Astrocyte of the hippocampus (primary cell): ENCODE results near the gene HELZ2.
A peak's percentile ranks its signal among the peaks of the same experiment; 100 is the strongest.
"Not testable (repeated sequence)": the region's sequence is repeated elsewhere in the genome, so short reads cannot be mapped to it uniquely, and the experiment has no call there.

Experiments used
- DNase-seq: peaks from one replicate; pipeline ENCODE4 v3.0.0; 2011; ENCODE audit warnings: low read depth, low spot score

HELZ2 gene, protein sequence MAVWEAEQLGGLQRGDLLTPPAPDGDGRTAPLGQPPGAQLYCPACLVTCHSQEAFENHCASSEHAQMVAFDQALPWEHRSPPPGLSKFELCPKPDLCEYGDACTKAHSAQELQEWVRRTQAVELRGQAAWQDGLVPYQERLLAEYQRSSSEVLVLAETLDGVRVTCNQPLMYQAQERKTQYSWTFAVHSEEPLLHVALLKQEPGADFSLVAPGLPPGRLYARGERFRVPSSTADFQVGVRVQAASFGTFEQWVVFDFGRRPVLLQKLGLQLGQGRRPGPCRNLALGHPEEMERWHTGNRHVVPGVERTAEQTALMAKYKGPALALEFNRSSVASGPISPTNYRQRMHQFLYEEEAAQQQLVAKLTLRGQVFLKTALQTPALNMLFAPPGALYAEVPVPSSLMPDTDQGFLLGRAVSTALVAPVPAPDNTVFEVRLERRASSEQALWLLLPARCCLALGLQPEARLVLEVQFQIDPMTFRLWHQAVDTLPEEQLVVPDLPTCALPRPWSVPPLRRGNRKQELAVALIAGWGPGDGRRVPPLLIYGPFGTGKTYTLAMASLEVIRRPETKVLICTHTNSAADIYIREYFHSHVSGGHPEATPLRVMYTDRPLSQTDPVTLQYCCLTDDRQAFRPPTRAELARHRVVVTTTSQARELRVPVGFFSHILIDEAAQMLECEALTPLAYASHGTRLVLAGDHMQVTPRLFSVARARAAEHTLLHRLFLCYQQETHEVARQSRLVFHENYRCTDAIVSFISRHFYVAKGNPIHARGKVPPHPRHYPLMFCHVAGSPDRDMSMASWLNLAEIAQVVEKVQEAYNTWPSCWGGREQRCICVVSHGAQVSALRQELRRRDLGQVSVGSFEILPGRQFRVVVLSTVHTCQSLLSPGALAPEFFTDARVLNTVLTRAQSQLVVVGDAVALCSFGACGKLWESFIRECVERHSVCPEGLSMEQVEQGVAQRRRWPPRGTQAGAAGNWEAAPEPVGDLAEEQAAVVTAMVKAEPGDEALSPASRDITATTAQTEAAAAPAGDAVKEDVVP (N-terminal part only)

DNA sequence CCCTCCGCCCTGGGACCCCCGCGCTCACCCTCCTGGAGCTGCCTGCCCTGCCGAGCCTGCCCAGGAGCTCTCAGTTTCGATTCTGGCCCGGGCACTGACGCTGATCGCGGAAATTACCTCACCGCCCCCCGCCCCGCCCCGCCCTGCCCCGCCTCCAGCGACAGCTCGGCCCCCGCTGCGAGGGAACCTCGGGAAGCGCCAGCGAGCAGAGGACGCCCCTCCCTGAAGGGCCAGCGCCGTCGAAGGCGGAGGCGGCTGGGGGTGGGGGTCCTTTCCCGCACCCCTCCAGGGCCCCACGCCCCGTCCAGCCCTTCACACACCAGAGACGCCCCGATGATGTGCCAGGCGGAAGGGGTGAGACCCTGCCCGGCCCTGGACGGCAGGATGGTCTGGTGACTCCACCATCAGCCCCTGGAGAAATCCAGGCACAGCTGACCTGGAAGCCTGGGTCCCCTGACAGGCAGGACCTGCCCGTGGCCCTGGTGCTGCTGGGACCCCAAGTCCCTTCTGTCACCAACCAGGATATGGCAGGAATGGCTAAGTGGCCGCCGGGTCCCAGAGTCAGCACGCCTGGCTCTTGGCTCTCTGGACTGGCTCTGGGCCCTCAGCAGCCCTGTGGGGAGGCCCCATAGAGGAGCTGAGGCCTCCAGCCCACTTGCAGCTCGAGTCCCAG is at the start of gene HELZ2:
HELZ2 (minus strand) TSS at position 84 of the 673 bp plus-strand sequence. CDS start 1,854 bp downstream, outside the sequence.
- DNase-seq = peak; percentile 84

DNA sequence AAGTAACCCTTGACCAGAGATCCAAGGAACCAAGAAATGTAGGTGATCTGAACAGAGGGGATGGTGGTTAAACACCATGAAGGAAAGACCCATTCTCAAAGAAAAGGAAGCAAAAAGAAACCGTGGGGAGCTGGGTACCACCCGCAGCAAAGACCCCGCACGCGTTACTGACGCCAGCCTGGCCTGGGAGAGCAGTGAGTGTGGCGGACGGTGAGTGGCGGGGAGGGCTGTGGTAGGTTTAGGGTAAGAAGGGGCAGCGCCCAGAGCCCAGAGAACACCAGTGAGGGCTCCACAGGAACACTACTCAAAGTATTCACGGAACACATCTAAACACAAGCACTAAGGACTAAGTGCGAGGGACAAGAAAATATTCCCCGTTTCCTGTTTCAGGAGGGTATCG is 48.7 kb upstream of the HELZ2 start:
- DNase-seq = no peak

DNA sequence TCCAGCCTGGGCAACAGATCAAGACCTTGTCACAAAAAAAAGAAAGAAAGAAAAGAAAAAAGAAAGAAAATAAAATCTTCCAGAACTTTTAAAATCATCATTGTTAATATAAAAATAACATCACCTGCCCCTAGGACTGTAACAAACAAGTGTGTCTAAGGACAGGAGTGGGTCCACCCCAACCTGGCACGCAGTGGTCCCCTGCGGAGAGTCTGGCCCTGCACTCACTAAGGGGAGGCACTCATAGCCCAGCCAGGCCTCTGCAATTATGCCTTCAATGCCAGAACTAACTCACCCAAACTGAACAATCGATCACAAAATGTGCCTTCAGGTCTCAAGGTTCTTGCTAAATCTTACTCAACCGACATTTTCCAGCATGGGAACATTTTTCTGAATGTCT is 48.1 kb upstream of the HELZ2 start:
- no peak for DNase-seq

DNA sequence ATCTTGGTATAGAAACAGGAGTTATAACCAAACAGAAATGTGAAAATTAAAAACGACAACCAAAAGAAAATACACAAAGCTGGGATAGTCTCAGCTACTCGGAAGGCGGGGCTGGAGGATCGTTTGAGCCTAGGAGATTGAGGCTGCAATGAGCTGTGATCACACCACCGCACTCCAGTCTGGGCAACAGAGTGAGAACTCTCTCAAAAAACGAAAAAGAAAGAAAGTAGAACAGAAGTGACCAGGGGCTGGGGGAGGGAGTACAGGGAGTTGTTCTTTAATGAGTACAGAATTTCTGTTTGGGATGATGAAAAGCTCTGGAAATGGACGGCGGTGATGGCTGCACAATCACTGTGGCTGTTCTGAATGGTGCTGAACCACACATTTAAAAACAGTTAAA is 47.0 kb upstream of the HELZ2 start:
- DNase-seq = no peak

DNA sequence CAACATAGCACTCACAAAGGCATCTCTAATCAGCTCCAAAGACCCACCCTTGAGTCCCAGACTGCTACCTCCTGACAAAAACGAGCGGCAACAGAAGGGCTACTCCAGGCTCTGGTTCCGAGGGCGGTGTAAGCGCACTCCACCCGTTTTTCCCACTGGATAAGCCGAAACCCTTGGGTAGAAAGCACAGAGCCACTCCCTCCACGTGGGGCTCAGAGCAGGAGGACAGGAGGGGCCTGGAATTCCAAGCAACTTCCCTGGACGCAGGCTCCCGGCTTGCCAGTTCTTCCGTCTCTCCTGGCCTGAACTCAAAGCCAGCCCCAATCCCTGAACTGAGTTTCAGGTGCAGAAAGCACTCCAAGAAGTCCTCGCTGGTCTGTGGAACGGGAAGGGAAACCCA is 45.5 kb upstream of the HELZ2 start:
- DNase-seq = no peak

DNA sequence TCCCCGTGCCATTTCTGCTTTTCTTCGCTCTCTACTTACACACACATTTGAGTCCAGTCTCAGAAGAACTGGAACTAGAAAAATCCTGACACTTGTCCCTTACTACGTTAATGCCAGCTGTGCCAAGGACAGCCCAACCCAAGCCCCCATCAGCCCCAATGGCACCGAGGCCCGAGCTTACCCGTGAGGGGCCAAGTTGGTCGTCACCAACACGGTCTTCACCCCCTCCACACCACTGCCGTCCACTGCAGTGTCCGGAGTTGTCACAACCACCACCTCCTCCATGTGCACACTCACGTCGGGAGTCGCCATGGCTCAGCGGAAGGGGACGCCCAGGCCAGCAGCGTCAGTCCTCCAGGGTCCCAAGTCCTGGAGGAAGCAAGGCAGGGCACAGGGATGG is 45.0 kb upstream of the HELZ2 start:
- no peak for DNase-seq

DNA sequence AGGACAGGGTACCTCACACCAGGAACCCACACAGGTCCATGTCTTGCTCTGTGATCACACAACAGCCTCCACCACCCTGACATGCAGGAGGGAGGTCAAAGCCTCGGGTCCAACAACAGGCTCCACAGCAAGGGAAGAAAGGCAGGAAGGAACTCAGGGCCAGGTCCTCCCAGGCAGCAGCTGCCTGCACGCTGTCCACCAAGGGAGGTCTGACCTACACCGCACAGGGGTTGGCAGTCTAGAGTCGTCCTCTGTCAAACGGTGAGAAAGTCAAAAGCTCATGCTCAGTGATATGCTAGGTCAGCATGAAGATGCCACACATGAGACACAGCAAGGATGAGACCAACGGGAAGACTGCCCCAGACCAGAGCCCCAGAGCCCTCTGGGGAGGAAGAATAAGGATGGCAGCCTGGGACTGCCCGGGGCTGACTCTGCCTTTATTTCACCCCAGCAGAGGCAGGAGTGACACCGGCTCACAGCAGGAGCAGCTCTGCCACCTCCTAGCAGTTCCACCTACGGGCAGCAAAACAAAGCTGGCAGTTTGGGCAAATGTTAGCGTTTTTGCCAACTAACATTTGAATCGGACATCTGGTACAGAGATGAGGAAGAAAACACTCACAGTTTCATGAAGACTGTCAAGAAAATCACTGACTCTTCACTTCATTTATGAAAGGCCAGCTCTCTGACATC is 44.4 kb upstream of the HELZ2 start:
- no peak for DNase-seq

DNA sequence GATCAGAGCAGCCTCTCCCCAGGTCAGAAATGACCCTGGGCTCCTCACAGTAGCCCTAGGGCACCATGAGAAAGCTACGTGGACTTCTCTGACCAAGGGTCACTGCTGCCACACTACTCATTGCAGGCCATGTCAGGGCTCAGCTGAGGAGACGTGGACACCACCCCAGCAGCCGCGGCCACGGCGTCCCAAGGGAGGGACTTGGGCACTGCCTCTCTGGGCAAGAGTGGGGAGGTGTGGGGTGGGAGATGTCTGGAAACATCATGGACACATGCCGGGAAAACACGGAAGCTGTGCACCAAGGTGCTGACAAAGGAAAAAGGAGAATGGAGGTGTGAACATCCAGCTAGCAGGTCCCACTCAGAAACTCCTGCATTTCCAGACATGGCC is 43.8 kb upstream of the HELZ2 start:
- DNase-seq = no peak

DNA sequence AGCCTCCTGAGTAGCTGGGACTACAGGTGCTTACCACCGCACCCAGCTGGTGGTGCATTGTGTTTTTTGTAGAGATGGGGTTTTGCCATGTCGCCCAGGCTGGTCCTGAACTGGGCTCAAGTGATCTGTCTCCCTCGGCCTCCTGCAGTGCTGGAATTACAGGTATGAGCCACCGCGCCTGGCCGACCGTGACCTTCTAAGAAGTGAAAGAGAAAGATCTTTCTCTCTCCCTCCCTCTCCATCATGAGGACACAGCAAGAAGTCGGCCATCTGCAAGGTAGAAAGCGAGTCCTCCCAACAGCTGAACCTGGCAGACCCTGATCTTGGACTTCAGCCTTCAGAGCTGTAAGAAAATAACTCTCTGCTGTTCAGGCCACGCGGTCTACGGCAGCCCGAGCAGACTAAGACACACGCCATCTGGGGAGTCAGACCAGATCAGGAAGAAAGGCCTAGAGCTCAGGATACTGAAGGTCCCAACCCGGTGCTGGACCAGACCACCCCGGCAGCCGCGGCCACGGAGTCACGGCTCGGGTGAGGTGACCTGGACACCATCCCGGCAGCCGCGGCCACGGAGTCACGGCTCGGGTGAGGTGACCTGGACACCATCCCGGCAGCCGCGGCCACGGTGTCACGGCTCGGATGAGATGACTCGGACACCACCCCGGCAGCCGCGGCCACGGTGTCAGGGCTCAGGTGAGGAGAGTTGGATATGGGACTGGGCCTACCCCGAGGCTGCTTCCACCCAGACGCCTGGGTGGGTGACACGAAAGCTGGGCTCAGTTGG is 43.2 kb upstream of the HELZ2 start:
- no peak for DNase-seq

DNA sequence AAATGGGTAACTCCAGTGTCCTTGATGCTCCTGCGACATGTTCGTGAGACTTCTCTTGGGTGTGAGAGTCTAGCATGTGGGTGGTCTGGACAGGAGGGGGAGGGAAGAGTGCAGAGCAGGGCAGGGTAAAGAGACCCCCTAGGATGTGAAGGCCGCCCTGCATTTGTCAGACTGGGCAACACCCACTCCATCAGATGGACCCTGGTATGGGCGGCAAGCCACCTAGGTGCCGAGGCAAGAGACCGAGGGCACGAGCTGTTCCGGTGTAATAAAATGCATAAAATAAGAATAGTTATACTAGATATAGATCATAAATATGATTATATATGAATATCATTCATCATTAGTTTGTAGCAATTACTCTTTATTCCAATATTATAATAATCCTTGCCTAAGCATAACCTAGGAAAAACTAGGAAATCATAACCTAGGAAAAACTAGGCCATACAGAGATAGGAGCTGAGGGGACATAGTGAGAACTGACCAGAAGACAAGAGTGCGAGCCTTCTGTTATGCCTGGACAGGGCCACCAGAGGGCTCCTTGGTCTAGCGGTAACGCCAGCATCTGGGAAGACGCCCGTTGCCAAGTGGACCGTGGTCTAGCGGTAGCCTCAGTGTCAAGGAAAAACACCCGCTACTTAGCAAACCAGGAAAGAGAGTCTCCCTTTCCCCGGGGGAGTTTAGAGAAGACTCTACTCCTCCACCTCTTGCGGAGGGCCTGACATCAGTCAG is 40.0 kb upstream of the HELZ2 start:
- DNase-seq = not testable (repeated sequence)

DNA sequence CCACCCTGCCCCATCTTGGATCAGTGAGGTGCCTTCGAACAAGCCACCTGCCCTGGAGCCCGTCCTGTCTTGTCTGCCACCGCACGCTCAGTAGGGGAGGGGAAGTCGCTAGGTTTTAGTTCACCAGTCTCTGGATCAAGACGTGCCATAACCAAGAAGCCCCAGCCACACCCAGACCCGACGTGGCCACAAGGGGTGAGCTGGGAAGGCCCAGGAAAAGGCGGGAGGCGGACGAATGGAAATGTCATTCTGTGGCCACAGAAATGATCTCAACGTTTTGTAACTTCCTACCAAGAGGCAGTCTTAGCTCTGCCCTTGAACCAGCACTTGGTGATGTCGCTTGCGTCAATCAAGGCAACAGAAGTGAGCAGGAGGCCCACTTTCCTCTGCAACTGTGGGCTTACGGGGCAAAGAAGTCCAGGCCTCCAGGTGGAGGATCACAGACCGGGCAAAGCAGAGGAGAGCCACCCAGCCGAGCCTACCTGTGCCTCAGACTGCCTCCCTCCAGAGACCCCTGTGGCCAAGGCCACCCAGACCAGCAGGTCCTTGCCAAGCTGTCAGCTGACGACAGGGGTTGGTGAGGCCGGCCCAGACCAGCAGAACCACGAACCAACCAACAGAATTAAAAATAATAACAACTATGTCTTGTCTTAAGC is 38.4 kb upstream of the HELZ2 start:
- peak; percentile 29 for DNase-seq

DNA sequence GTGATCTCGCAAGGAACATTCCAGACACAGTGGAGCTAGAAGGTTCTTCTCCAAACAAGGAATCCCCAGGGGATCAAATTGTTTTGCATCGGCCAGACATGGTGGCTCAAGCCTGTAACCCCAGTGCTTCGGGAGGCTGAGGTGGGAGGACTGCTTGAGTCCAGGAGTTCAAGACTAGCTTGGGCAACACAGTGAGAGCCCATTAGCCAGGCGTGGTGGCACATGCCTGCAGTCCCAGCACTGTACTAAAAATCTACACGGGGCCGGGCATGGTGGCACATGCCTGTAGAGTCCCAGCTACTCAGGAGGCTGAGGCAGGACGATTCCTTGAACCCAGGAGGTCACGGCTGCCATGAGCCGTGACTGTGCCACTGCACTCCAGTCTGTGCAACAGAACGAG is 37.6 kb upstream of the HELZ2 start:
- no peak for DNase-seq

DNA sequence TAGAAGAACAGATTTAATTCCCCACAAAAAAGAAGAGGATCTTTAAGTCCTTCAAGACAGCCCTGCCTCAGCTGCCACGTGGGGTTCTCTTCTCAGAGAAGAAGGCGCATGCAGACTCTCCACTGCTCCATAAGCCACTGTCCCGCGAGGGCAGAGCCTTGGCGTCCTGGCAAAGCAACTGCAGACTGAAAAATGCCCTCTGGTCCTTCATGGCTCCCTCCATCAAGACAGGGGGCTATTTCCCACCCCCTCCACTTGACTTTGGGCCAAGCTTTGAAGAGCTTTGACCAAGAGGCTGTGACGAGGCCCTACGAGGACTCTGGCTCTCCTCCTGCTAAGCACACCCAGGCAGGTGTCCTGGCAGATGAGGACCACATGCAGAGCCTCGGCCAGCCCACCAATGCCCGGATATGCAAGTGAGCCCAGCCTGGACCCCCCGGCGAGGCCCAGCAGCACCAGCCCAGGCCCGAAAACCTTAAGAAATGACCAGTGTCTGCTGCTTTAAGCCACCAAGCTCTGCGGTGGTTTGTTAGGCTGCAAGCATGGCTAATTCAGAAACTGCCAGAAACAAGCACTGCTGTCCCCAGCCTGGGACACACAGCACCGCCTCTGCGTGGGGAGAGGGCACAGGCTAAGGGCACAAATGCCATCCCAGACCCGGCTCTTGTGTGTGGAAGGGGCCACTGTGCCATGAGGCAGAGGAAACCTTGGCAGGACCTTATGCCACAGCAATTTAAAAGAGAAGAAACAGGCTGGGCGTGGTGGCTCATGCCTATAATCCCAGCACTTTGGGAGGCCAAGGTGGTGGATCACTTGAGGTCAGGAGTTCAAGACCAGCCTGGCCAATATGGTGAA is 36.8 kb upstream of the HELZ2 start:
- DNase-seq = no peak

DNA sequence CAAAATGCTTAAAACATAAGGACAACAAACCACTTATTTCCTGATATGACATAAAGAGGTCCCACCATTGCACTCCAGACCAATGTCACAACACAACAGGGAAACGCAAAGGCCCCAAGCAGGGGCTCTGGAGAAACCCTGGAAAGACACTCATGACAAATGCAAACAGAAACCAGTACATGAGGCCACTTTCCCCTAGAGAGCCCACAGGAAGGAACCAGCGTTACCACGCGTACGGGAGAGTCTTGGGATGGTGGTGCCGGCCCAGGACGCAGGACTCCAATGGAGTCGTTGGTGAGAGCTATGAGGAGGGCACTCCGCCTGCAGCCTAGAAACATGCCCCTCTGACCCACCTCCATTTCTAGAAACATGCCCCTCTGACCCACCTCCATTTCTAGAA is 32.6 kb upstream of the HELZ2 start:
- DNase-seq = no peak

DNA sequence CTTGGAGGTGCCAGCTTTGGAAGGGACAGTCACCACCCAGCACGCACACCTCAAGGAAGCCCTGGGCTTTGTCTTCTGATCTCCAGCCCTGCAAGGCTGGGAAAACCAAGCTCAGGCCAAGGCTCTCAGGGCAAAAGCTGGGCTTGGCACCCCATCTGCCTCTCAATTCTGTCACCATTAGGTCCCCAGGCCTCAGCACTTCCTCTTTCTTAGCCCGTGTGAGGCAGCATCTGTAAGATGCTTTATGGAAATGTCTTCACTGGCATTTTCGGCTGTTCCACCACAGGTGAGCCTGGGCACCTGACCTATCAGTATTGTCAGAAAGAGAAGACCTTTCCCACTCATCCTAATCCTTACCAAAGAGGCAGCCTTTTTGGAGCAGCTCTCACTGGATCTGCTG is 28.3 kb upstream of the HELZ2 start:
- DNase-seq = no peak

DNA sequence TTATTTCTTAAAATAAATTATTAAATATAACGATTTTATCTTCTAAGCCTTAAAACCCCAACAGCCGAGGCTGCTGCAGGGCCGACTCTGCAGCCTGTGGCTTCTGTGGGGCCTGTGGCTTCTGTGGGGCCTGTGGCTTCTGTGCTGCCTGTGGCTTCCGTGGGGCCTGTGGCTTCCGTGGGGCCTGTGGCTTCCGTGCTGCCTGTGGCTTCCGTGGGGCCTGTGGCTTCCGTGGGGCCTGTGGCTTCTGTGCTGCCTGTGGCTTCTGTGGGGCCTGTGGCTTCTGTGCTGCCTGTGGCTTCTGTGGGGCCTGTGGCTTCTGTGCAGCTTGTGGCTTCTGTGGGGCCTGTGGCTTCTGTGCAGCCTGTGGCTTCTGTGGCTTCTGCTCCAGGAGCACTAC is 27.6 kb upstream of the HELZ2 start:
- DNase-seq = not testable (repeated sequence)

DNA sequence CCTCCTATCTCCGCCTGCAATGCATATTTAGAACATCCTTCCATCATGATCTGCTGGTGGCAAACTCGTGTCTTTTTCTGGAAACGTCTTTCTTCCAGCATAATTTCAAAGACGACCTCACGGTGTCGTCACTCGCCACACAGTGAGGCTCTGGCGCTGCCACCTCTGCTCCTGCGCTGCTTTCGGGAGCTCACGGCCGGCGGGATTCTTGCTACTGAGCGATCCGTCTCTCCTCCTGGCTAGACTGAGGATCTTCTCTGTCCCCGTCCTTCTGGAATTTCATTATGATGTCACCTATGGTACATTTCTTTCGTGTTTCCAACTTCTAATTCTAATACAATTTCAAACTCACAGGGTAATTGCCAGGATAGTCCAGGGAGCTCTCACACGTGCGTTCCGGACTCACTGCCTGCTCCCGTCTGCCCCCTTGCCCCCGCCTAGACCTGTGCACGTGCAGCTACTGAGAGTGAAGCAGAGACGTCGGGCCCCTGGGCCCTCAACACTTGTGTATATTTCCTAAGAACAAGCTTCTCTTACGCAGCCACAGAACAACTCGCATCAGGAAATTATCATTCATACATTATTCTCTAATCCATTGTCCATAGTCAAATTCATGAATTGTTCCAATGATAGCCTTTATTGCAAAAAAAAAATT is 25.5 kb upstream of the HELZ2 start:
- no peak for DNase-seq
